ENCODE measurements around the gene CASP3. TPM values are rescaled to one million over a fixed set of nuclear protein-coding genes. Genes with fewer than 3 reads are reported as not detected.
A peak's percentile ranks its signal among the peaks of the same experiment; 100 is the strongest.

Gene CASP3
- total and polyA plus RNA-seq, 9 of the 15 experiments (the other 6 are each of a cell fraction or from before 2014, with no cell fraction given) = 17.6 to 40.1 (median 31.8) TPM

GRCh38 chr4:184649971-184650855 is 966 bp upstream of the CASP3 start (continued):
- peak; percentile 47 for TF ChIP-seq SAP30 (IDR thresholded peaks at IDR 0.05; ENCODE audit: borderline replicate concordance, insufficient read depth, low read depth, low read length, poor library complexity, severe bottlenecking)
- no peak for TF ChIP-seq BDP1 (IDR thresholded peaks at IDR 0.05; ENCODE audit: insufficient read depth, insufficient read length)
- TF ChIP-seq HDAC1 (IDR thresholded peaks at IDR 0.05) = peak in 1 of 2 experiments; percentile 46; a peak in 1 of 4 replicates
- no peak for TF ChIP-seq HCFC1 (IDR thresholded peaks at IDR 0.05; ENCODE audit: low read depth, low read length)
- TF ChIP-seq HNRNPLL (IDR thresholded peaks at IDR 0.05; ENCODE audit: low read depth, low read length, poor library complexity, severe bottlenecking) = peak; percentile 17
- peak; percentile 28; the same call in 1 of the 2 replicates for TF ChIP-seq ZNF395 (CRISPR knock-in tag; IDR thresholded peaks at IDR 0.05)
- TF ChIP-seq MNT (conservative IDR thresholded peaks at IDR 0.05) = peak in 1 of 2 experiments; percentile 36; a peak in 2 of 4 replicates
- TF ChIP-seq MTA3 (IDR thresholded peaks at IDR 0.05; ENCODE audit: borderline replicate concordance) = 0 out of 2 replicates have a peak, but pooled peaks have one; percentile 51
- 0 out of 2 replicates have a peak, but pooled peaks have one; percentile 21 for TF ChIP-seq PKNOX1 (IDR thresholded peaks at IDR 0.05)
- TF ChIP-seq CC2D1A (IDR thresholded peaks at IDR 0.05) = 0 out of 2 replicates have a peak, but pooled peaks have one; percentile 33
- TF ChIP-seq ZFX (CRISPR knock-in tag; IDR thresholded peaks at IDR 0.05) = peak; percentile 8; the same call in 1 of the 2 replicates
- TF ChIP-seq NFRKB (IDR thresholded peaks at IDR 0.05; ENCODE audit: low read depth) = peak; percentile 73
- TF ChIP-seq CLOCK (CRISPR knock-in tag; IDR thresholded peaks at IDR 0.05; ENCODE audit: borderline replicate concordance) = no peak
- TF ChIP-seq NKRF (IDR thresholded peaks at IDR 0.05; ENCODE audit: borderline replicate concordance) = peak; percentile 28; the same call in 1 of the 2 replicates
